ENCODE data around the gene CD177. TPM values are rescaled to one million over a fixed set of nuclear protein-coding genes. Genes with fewer than 3 reads are reported as not detected.

Gene CD177
- total RNA-seq, 1 experiment from 2014 or later, result 0.09 TPM

DNA sequence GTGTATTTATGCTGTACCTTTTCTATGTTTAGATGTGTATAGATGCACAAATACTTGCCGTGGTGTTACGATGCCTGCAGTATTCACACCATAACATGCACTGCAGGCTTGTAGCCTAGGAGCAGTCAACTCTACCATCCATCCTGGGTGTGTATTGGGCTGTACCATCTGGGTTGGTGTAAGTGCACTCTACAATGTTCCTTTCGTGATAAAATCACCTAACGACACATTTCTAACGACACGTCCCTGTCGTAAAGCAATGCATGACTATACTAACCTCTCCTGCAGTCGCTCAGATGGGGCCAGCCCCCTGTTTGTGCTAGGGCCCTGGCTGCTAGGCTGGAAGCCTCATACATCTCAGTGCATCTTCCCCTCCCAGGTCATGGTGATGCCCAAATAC is 18.4 kb downstream of the CD177 start:
- Mint-ChIP-seq H3K9me3 (peaks cover 6 to 29% of the 10 kb centered on the region in 2 experiments; a peak in 4 of 5 replicates), H3K27me3 (ENCODE audit: low read depth) (peaks cover 12% of the 10 kb centered on the region), H3K36me3 (ENCODE audit: insufficient read depth in 1 of 3, low read depth in 3 of 3) (peaks cover 0 to 2% (median 0%) of the 10 kb centered on the region in 3 experiments; a peak in 1 of 7 replicates), H3K4me1 (peaks cover 2 to 7% of the 10 kb centered on the region in 2 experiments; a peak in 2 of 4 replicates), H3K4me3 (no peak overlapping the region), H3K27ac (no peak overlapping the region)
- no peak overlapping the region for H3K27ac ChIP-seq (ENCODE audit: insufficient read length, low read depth, low read length)
- H2BK15ac ChIP-seq (ENCODE audit: low read depth, low read length), result no peak overlapping the region
- H3K14ac ChIP-seq (ENCODE audit: insufficient read depth, low read length), result no peak overlapping the region
- no peak overlapping the region for H3K4ac ChIP-seq (ENCODE audit: low read depth, low read length)
- H2BK120ac ChIP-seq (ENCODE audit: low read depth, low read length, poor library complexity, severe bottlenecking), result no peak overlapping the region
- no peak overlapping the region for H3K9ac ChIP-seq (ENCODE audit: extremely low read depth, insufficient read length, low read length)
- no peaks in the 10 kb centered on the region for H3K79me1 ChIP-seq (ENCODE audit: insufficient read depth, low read depth, low read length, poor library complexity, severe bottlenecking)
- H3K9me3 ChIP-seq (ENCODE audit: control insufficient read depth, low read depth, low read length), result no peaks in the 10 kb centered on the region
- H2AK5ac ChIP-seq (ENCODE audit: insufficient read length, low read length), result no peak overlapping the region
- no peak overlapping the region for H2BK5ac ChIP-seq (ENCODE audit: insufficient read length, low read length)
- no peaks in the 10 kb centered on the region for H3K27me3 ChIP-seq (ENCODE audit: insufficient read depth, low read length)
- no peaks in the 10 kb centered on the region for H3K4me1 ChIP-seq (ENCODE audit: insufficient read depth, low read length)
- H4K5ac ChIP-seq (ENCODE audit: insufficient read length, low read depth, low read length), result no peak overlapping the region
- no peaks in the 10 kb centered on the region for H4K20me1 ChIP-seq (ENCODE audit: control insufficient read depth, insufficient read depth, insufficient read length)
- no peak overlapping the region for H2BK12ac ChIP-seq (ENCODE audit: insufficient read length, low read depth, low read length)
- H2BK20ac ChIP-seq (ENCODE audit: low read depth, low read length, poor library complexity, severe bottlenecking), result no peak overlapping the region
- H4K91ac ChIP-seq (ENCODE audit: insufficient read length, low read depth, low read length), result no peak overlapping the region
- no CpG with 5 or more reads among the region's 8 CpGs for WGBS (ENCODE audit: extremely low coverage, insufficient read length, low lambda C conversion rate)
- H4K8ac ChIP-seq (replicated peaks; ENCODE audit: insufficient read length, low read depth, low read length), result no peak overlapping the region
- H3K4me2 ChIP-seq (ENCODE audit: insufficient read depth, insufficient read length, low read length), result no peak overlapping the region
- H3K56ac ChIP-seq (ENCODE audit: insufficient read length, low read depth, low read length), result no peak overlapping the region
- no peaks in the 10 kb centered on the region for H3K79me2 ChIP-seq (ENCODE audit: insufficient read depth, low read length)
- no peak overlapping the region for H3K23ac ChIP-seq (ENCODE audit: insufficient read length, low read depth, low read length)
- no peak overlapping the region for H3K18ac ChIP-seq (ENCODE audit: insufficient read length, low read depth, low read length)
- TF ChIP-seq, protein P1, sequence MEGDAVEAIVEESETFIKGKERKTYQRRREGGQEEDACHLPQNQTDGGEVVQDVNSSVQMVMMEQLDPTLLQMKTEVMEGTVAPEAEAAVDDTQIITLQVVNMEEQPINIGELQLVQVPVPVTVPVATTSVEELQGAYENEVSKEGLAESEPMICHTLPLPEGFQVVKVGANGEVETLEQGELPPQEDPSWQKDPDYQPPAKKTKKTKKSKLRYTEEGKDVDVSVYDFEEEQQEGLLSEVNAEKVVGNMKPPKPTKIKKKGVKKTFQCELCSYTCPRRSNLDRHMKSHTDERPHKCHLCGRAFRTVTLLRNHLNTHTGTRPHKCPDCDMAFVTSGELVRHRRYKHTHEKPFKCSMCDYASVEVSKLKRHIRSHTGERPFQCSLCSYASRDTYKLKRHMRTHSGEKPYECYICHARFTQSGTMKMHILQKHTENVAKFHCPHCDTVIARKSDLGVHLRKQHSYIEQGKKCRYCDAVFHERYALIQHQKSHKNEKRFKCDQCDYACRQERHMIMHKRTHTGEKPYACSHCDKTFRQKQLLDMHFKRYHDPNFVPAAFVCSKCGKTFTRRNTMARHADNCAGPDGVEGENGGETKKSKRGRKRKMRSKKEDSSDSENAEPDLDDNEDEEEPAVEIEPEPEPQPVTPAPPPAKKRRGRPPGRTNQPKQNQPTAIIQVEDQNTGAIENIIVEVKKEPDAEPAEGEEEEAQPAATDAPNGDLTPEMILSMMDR (conservative IDR thresholded peaks at IDR 0.05), result no peak
- H2AFZ ChIP-seq (ENCODE audit: low read length), result no peak overlapping the region
- H3T11ph ChIP-seq (ENCODE audit: low read length), result no peak overlapping the region
- no peaks in the 10 kb centered on the region for H3K23me2 ChIP-seq (ENCODE audit: insufficient read length, low read depth, low read length, poor library complexity, severe bottlenecking)
- no peak for DNase-seq

Data from H9 (cell line).